Measurements from ENCODE around the gene AKAP8. TPM values are rescaled to one million over a fixed set of nuclear protein-coding genes. Genes with fewer than 3 reads are reported as not detected.
A peak's percentile ranks its signal among the peaks of the same experiment; 100 is the strongest.

The AKAP8 gene
- total RNA-seq, 1 experiment from 2014 or later, result 59.5 TPM

DNA sequence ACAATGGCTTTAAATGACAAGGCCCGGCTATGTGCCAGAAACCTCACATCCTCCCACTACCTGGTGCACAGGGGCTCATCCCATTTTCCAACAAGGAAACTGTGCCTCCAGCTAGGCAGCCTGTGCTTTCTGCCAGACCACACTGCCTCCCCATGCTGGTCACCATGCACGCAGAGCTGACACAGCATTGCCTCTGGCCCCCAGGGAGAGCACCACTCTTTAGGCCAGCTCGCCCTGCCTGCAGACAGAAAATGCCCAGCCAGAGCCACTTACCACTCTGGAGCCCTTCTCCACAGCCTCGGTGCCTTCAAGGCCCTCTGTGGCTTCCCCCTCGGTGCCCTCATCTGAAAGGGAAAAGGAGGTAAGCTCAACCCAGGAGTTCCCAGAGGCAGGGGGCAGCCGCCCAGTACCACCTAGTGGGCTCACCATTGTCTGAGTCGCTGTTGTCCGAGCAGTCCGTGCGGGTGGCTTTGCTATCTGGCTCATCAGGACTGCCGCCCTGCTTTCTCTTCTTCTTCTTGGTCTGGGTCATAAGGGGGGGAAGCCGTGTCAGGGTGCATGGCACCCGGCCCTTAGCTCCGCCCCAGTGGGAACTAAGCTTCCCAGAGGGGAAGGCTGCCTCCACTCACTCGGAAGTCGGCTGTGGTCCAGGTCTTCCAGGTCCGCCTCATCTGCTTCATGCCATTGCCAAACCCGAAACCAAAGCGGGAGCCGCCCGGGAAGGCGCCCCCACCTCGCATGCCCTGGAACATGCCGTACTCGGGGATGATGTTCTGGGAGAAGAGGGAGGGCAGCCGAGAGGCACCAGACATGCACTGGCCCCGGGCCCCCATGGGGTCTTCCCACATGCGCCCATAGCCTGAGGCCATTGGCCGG lies 21.2 kb upstream of the AKAP8 start:
- Histone ChIP-seq H2BK5ac (ENCODE audit: insufficient read length, low read length) (no peak overlapping the region), H3K27me3 (ENCODE audit: insufficient read depth, low read length) (no peaks in the 10 kb centered on the region), H3K79me1 (ENCODE audit: insufficient read depth, low read depth, low read length, poor library complexity, severe bottlenecking) (peaks cover 7% of the 10 kb centered on the region), H2BK20ac (ENCODE audit: low read depth, low read length, poor library complexity, severe bottlenecking) (no peak overlapping the region), H2BK120ac (ENCODE audit: low read depth, low read length, poor library complexity, severe bottlenecking) (no peak overlapping the region), H3K4ac (ENCODE audit: low read depth, low read length) (no peak overlapping the region), H3K4me1 (ENCODE audit: insufficient read depth, low read length) (no peaks in the 10 kb centered on the region), H3K18ac (ENCODE audit: insufficient read length, low read depth, low read length) (no peak overlapping the region), H3K4me2 (ENCODE audit: insufficient read depth, insufficient read length, low read length) (no peak overlapping the region), H3T11ph (ENCODE audit: low read length) (no peak overlapping the region), H3K79me2 (ENCODE audit: insufficient read depth, low read length) (peaks cover 26% of the 10 kb centered on the region), H3K56ac (ENCODE audit: insufficient read length, low read depth, low read length) (no peak overlapping the region), H4K91ac (ENCODE audit: insufficient read length, low read depth, low read length) (no peak overlapping the region), H3K9ac (ENCODE audit: extremely low read depth, insufficient read length, low read length) (no peak overlapping the region), H2BK12ac (ENCODE audit: insufficient read length, low read depth, low read length) (no peak overlapping the region), H4K20me1 (ENCODE audit: control insufficient read depth, insufficient read depth, insufficient read length) (peaks cover 2% of the 10 kb centered on the region), H2BK15ac (ENCODE audit: low read depth, low read length) (no peak overlapping the region), H3K9me3 (ENCODE audit: control insufficient read depth, low read depth, low read length) (no peaks in the 10 kb centered on the region), H3K23me2 (ENCODE audit: insufficient read length, low read depth, low read length, poor library complexity, severe bottlenecking) (no peaks in the 10 kb centered on the region), H3K23ac (ENCODE audit: insufficient read length, low read depth, low read length) (no peak overlapping the region), H2AFZ (ENCODE audit: low read length) (no peak overlapping the region), H3K27ac (ENCODE audit: insufficient read length, low read depth, low read length) (no peak overlapping the region), H4K5ac (ENCODE audit: insufficient read length, low read depth, low read length) (no peak overlapping the region), H4K8ac (replicated peaks; ENCODE audit: insufficient read length, low read depth, low read length) (no peak overlapping the region), H2AK5ac (ENCODE audit: insufficient read length, low read length) (no peak overlapping the region), H3K14ac (ENCODE audit: insufficient read depth, low read length) (no peak overlapping the region)
- WGBS (ENCODE audit: extremely low coverage, insufficient read length, low lambda C conversion rate), result no CpG with 5 or more reads among the region's 29 CpGs
- 0 out of 7 replicates have a peak overlapping the region, but pooled peaks of 2 of the 3 experiments have one; percentile 70 to 74 for H3K27ac Mint-ChIP-seq
- H3K4me1 Mint-ChIP-seq, result peaks cover 0 to 3% of the 10 kb centered on the region in 2 experiments; a peak in 1 of 4 replicates
- DNase-seq, result no peak
- H3K27me3 Mint-ChIP-seq (ENCODE audit: low read depth), result no peaks in the 10 kb centered on the region
- TF ChIP-seq, protein P1, sequence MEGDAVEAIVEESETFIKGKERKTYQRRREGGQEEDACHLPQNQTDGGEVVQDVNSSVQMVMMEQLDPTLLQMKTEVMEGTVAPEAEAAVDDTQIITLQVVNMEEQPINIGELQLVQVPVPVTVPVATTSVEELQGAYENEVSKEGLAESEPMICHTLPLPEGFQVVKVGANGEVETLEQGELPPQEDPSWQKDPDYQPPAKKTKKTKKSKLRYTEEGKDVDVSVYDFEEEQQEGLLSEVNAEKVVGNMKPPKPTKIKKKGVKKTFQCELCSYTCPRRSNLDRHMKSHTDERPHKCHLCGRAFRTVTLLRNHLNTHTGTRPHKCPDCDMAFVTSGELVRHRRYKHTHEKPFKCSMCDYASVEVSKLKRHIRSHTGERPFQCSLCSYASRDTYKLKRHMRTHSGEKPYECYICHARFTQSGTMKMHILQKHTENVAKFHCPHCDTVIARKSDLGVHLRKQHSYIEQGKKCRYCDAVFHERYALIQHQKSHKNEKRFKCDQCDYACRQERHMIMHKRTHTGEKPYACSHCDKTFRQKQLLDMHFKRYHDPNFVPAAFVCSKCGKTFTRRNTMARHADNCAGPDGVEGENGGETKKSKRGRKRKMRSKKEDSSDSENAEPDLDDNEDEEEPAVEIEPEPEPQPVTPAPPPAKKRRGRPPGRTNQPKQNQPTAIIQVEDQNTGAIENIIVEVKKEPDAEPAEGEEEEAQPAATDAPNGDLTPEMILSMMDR (conservative IDR thresholded peaks at IDR 0.05), result no peak
- H3K36me3 Mint-ChIP-seq (ENCODE audit: insufficient read depth in 1 of 3, low read depth in 3 of 3), result peaks cover 42 to 69% (median 57%) of the 10 kb centered on the region in 3 experiments
- H3K4me3 Mint-ChIP-seq, result no peak overlapping the region
- H3K9me3 Mint-ChIP-seq, result no peaks in the 10 kb centered on the region; a peak in 1 of 5 replicates
